ENCODE measurements around the gene TMEM94. TPM values are rescaled to one million over a fixed set of nuclear protein-coding genes. Genes with fewer than 3 reads are reported as not detected.
A peak's percentile ranks its signal among the peaks of the same experiment; 100 is the strongest.

Gene TMEM94
- total and polyA plus RNA-seq, 2 of the 13 experiments (the other 11 are each of a cell fraction or from before 2014, with no cell fraction given), result 32.6 to 134 TPM

DNA sequence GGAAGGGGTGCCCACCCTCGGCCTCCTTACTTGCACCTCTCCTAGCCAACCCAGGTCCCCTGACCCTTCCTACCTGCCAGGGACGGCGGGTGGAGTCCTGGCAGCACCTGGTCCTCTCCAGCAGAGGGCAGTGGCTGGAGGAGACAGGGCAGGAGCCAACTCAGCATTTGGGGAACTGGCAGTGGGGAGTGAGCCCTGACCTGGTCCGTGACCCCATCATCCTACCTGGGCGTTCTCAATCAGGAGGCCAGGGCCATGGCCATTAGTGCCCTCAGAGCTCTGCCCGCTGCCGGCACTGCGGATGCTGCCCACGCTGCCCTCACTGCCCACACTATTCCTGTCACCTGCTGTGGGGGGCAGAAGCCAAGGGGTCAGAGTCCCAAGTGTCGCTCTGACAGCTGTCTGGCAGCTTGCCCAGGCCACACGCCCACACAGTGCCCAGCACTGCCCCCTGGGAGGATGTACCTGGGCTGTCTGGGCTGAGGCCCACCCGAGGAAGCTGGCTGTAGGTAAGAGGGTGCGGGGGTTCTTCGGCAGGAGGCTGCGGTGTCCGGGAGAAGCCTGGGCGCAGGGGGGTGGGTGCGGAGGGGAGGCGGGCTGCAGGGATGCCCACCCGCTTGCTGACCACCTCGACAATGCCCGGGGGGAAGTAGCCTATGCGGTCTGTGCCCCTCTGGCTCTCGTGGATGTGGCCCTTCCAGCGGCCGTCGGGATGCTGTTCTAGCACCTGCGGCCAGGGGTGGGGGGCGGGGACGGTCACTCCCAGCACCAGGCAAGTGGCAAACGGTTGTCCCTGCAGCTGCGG is 48.1 kb downstream of the TMEM94 start (continued):
- TF ChIP-seq IRF1 (CRISPR knock-in tag; IDR thresholded peaks at IDR 0.05; ENCODE audit: low read depth) (no peak), ZNF143 (CRISPR knock-in tag; IDR thresholded peaks at IDR 0.05) (no peak), TBL1XR1 (IDR thresholded peaks at IDR 0.05; ENCODE audit: borderline replicate concordance, low read length, partially characterized antibody) (no peak), IKZF1 (IDR thresholded peaks at IDR 0.05) (no peak), SALL2 (CRISPR knock-in tag; IDR thresholded peaks at IDR 0.05) (no peak; the same call in 1 of the 2 replicates), KDM4B (CRISPR knock-in tag; IDR thresholded peaks at IDR 0.05) (no peak), RAD21 (CRISPR knock-in tag; IDR thresholded peaks at IDR 0.05) (peak; percentile 91), KMT2A (CRISPR knock-in tag; IDR thresholded peaks at IDR 0.05) (no peak), MIER2 (CRISPR knock-in tag; IDR thresholded peaks at IDR 0.05) (0 out of 2 replicates have a peak, but pooled peaks have one; percentile 51), SSRP1 (CRISPR knock-in tag; IDR thresholded peaks at IDR 0.05) (0 out of 2 replicates have a peak, but pooled peaks have one; percentile 58), NCOA5 (CRISPR knock-in tag; IDR thresholded peaks at IDR 0.05) (no peak), NPAS2 (CRISPR knock-in tag; IDR thresholded peaks at IDR 0.05; ENCODE audit: borderline replicate concordance) (no peak), ZMYM3 (CRISPR knock-in tag; IDR thresholded peaks at IDR 0.05) (no peak), GLMP (CRISPR knock-in tag; IDR thresholded peaks at IDR 0.05; ENCODE audit: borderline replicate concordance) (no peak)
- TF ChIP-seq, protein P1, sequence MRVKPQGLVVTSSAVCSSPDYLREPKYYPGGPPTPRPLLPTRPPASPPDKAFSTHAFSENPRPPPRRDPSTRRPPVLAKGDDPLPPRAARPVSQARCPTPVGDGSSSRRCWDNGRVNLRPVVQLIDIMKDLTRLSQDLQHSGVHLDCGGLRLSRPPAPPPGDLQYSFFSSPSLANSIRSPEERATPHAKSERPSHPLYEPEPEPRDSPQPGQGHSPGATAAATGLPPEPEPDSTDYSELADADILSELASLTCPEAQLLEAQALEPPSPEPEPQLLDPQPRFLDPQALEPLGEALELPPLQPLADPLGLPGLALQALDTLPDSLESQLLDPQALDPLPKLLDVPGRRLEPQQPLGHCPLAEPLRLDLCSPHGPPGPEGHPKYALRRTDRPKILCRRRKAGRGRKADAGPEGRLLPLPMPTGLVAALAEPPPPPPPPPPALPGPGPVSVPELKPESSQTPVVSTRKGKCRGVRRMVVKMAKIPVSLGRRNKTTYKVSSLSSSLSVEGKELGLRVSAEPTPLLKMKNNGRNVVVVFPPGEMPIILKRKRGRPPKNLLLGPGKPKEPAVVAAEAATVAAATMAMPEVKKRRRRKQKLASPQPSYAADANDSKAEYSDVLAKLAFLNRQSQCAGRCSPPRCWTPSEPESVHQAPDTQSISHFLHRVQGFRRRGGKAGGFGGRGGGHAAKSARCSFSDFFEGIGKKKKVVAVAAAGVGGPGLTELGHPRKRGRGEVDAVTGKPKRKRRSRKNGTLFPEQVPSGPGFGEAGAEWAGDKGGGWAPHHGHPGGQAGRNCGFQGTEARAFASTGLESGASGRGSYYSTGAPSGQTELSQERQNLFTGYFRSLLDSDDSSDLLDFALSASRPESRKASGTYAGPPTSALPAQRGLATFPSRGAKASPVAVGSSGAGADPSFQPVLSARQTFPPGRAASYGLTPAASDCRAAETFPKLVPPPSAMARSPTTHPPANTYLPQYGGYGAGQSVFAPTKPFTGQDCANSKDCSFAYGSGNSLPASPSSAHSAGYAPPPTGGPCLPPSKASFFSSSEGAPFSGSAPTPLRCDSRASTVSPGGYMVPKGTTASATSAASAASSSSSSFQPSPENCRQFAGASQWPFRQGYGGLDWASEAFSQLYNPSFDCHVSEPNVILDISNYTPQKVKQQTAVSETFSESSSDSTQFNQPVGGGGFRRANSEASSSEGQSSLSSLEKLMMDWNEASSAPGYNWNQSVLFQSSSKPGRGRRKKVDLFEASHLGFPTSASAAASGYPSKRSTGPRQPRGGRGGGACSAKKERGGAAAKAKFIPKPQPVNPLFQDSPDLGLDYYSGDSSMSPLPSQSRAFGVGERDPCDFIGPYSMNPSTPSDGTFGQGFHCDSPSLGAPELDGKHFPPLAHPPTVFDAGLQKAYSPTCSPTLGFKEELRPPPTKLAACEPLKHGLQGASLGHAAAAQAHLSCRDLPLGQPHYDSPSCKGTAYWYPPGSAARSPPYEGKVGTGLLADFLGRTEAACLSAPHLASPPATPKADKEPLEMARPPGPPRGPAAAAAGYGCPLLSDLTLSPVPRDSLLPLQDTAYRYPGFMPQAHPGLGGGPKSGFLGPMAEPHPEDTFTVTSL (CRISPR knock-in tag; IDR thresholded peaks at IDR 0.05; ENCODE audit: borderline replicate concordance), result no peak
- TF ChIP-seq, protein P2, sequence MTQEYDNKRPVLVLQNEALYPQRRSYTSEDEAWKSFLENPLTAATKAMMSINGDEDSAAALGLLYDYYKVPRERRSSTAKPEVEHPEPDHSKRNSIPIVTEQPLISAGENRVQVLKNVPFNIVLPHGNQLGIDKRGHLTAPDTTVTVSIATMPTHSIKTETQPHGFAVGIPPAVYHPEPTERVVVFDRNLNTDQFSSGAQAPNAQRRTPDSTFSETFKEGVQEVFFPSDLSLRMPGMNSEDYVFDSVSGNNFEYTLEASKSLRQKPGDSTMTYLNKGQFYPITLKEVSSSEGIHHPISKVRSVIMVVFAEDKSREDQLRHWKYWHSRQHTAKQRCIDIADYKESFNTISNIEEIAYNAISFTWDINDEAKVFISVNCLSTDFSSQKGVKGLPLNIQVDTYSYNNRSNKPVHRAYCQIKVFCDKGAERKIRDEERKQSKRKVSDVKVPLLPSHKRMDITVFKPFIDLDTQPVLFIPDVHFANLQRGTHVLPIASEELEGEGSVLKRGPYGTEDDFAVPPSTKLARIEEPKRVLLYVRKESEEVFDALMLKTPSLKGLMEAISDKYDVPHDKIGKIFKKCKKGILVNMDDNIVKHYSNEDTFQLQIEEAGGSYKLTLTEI (CRISPR knock-in tag; conservative IDR thresholded peaks at IDR 0.05), result no peak

Data from HepG2 (cell line).